WTC11 (cell line): Measurements from ENCODE around the gene EFEMP2. TPM values are rescaled to one million over a fixed set of nuclear protein-coding genes. Genes with fewer than 3 reads are reported as not detected.

ENCODE experiments used
- ATAC-seq: fragments of 200-7000 bp; cut with Tn5 transposase; 2 replicates; pipeline ENCODE4 v1.10.0; 2021; ENCODE audit warnings: mild to moderate bottlenecking, moderate library complexity
- CTCF ChIA-PET: fragments of 300-600 bp; sonication (Branson Sonifier 250); formaldehyde crosslinking; loops from one replicate; lab custom pipeline; 2021; ENCODE audit warnings: antibody characterized with exemption; lab: Charles Lee
- POLR2A ChIA-PET: fragments of 350-600 bp; sonication (Branson Sonifier 250); formaldehyde crosslinking; loops from one replicate; lab custom pipeline; 2021; ENCODE audit warnings: antibody characterized with exemption; lab: Charles Lee
- DNase-seq: peaks from one replicate; pipeline ENCODE4 v3.0.0; 2021; ENCODE audit warnings: low spot score
- H3K27ac Mint-ChIP-seq: 2 replicates; pipeline ENCODE4 v1.8.0; 2021; ENCODE audit warnings: mixed read lengths
- H3K27me3 Mint-ChIP-seq: 2 replicates; pipeline ENCODE4 v1.8.0; 2021; ENCODE audit warnings: low read depth, mild to moderate bottlenecking, moderate library complexity, mixed read lengths
- H3K36me3 Mint-ChIP-seq: 2 replicates; pipeline ENCODE4 v1.8.0; 2021; ENCODE audit warnings: mixed read lengths
- H3K4me1 Mint-ChIP-seq: 2 replicates; pipeline ENCODE4 v1.8.0; 2022; ENCODE audit warnings: mixed read lengths
- H3K4me3 Mint-ChIP-seq: 2 replicates; pipeline ENCODE4 v1.8.0; 2021; ENCODE audit warnings: mild to moderate bottlenecking, moderate library complexity, mixed read lengths
- H3K9me3 Mint-ChIP-seq: 2 replicates; pipeline ENCODE4 v1.8.0; 2021; ENCODE audit warnings: mixed read lengths
- CBFB ChIP-seq: sonication (generic); formaldehyde crosslinking; IDR thresholded peaks from 2 replicates; pipeline ENCODE4 v1.8.1; 2022; ENCODE audit warnings: mild to moderate bottlenecking, low read depth, missing genetic modification reagents
- CREM ChIP-seq: sonication (generic); formaldehyde crosslinking; IDR thresholded peaks from 2 replicates; pipeline ENCODE4 v1.8.1; 2022; ENCODE audit warnings: mild to moderate bottlenecking, missing genetic modification reagents, moderate library complexity
- ERG ChIP-seq: fragments of 250-450 bp; sonication (Bioruptor Pico); IDR thresholded peaks from 2 replicates; pipeline ENCODE4 v1.8.0; 2021; ENCODE audit warnings: mild to moderate bottlenecking
- ETV6 ChIP-seq: sonication (generic); formaldehyde crosslinking; IDR thresholded peaks from 2 replicates; pipeline ENCODE4 v1.8.1; 2022; ENCODE audit warnings: mild to moderate bottlenecking, missing genetic modification reagents
- GRHL2 ChIP-seq: fragments of 250-450 bp; sonication (Bioruptor Pico); IDR thresholded peaks from 2 replicates; pipeline ENCODE4 v1.8.0; 2022; ENCODE audit warnings: mild to moderate bottlenecking, moderate library complexity; ENCODE audit not compliant: insufficient replicate concordance, severe bottlenecking
- JUN ChIP-seq: sonication (generic); formaldehyde crosslinking; IDR thresholded peaks from 2 replicates; pipeline ENCODE4 v1.8.0; 2023; ENCODE audit warnings: mild to moderate bottlenecking, missing genetic modification reagents
- MYBL2 ChIP-seq: sonication (generic); formaldehyde crosslinking; IDR thresholded peaks from 2 replicates; pipeline ENCODE4 v1.8.1; 2023; ENCODE audit warnings: mild to moderate bottlenecking, moderate library complexity, missing genetic modification reagents
- NFATC4 ChIP-seq: fragments of 250-450 bp; sonication (Bioruptor Pico); IDR thresholded peaks from 2 replicates; pipeline ENCODE4 v1.9.0; 2021; ENCODE audit warnings: mild to moderate bottlenecking
- NFE2L1 ChIP-seq: sonication (generic); formaldehyde crosslinking; IDR thresholded peaks from 2 replicates; pipeline ENCODE4 v1.8.1; 2023; ENCODE audit warnings: missing genetic modification reagents
- NR1H2 ChIP-seq: sonication (generic); formaldehyde crosslinking; IDR thresholded peaks from 2 replicates; pipeline ENCODE4 v1.9.0; 2021; ENCODE audit warnings: mild to moderate bottlenecking, moderate library complexity, missing genetic modification reagents
- NR3C1 ChIP-seq: sonication (generic); formaldehyde crosslinking; conservative IDR thresholded peaks from 2 replicates; pipeline ENCODE4 v1.8.1; 2023; ENCODE audit warnings: low read depth, mild to moderate bottlenecking, missing genetic modification reagents
- PREB ChIP-seq: sonication (generic); formaldehyde crosslinking; IDR thresholded peaks from 2 replicates; pipeline ENCODE4 v1.8.1; 2022; ENCODE audit warnings: mild to moderate bottlenecking, missing genetic modification reagents, moderate library complexity, borderline replicate concordance
- RELA ChIP-seq: sonication (generic); formaldehyde crosslinking; IDR thresholded peaks from 2 replicates; pipeline ENCODE4 v1.8.1; 2022; ENCODE audit warnings: missing genetic modification reagents, mild to moderate bottlenecking, borderline replicate concordance
- TEAD1 ChIP-seq: sonication (generic); formaldehyde crosslinking; IDR thresholded peaks from 2 replicates; pipeline ENCODE4 v1.8.0; 2022; ENCODE audit warnings: mild to moderate bottlenecking, missing genetic modification reagents
- ZMAT4 ChIP-seq: fragments of 250-450 bp; sonication (Bioruptor Pico); IDR thresholded peaks from 2 replicates; pipeline ENCODE4 v1.9.0; 2021; ENCODE audit warnings: mild to moderate bottlenecking
- ZNF423 ChIP-seq: fragments of 250-450 bp; sonication (Bioruptor Pico); IDR thresholded peaks from 2 replicates; pipeline ENCODE4 v2.1.2; 2022; ENCODE audit warnings: mild to moderate bottlenecking, moderate library complexity
- ZSCAN18 ChIP-seq: fragments of 250-450 bp; sonication (Bioruptor Pico); IDR thresholded peaks from 2 replicates; pipeline ENCODE4 v2.1.2; 2022; ENCODE audit warnings: mild to moderate bottlenecking, moderate library complexity
- total RNA-seq: library from RNA; stranded (reverse); gene quantifications from 3 replicates; pipeline ENCODE4 v1.2.3, GENCODE V29; 2021
- TF ChIP-seq, protein P1 (sequence below): sonication (generic); formaldehyde crosslinking; IDR thresholded peaks from 2 replicates; pipeline ENCODE4 v1.8.1; 2023; ENCODE audit warnings: mild to moderate bottlenecking, missing genetic modification reagents
- TF ChIP-seq, protein P2 (sequence below): fragments of 250-450 bp; sonication (Bioruptor Pico); IDR thresholded peaks from 2 replicates; pipeline ENCODE4 v1.9.0; 2021; ENCODE audit warnings: mild to moderate bottlenecking, borderline replicate concordance
- TF ChIP-seq, protein P3 (sequence below): sonication (generic); formaldehyde crosslinking; IDR thresholded peaks from 2 replicates; pipeline ENCODE4 v1.8.0; 2023; ENCODE audit warnings: mild to moderate bottlenecking, missing genetic modification reagents

The EFEMP2 gene
- total RNA-seq, 1 experiment from 2014 or later, result 14.2 TPM

- TF ChIP-seq, protein P1, sequence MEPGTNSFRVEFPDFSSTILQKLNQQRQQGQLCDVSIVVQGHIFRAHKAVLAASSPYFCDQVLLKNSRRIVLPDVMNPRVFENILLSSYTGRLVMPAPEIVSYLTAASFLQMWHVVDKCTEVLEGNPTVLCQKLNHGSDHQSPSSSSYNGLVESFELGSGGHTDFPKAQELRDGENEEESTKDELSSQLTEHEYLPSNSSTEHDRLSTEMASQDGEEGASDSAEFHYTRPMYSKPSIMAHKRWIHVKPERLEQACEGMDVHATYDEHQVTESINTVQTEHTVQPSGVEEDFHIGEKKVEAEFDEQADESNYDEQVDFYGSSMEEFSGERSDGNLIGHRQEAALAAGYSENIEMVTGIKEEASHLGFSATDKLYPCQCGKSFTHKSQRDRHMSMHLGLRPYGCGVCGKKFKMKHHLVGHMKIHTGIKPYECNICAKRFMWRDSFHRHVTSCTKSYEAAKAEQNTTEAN (CRISPR knock-in tag), result no peak
- TF ChIP-seq NR1H2 (CRISPR knock-in tag) (no peak), NFATC4 (CRISPR knock-in tag) (no peak), ERG (no peak), TEAD1 (CRISPR knock-in tag) (no peak)
These were observed 10.3 kb downstream of the EFEMP2 start (continued) for GRCh38 chr11:65862191-65862735.

DNA sequence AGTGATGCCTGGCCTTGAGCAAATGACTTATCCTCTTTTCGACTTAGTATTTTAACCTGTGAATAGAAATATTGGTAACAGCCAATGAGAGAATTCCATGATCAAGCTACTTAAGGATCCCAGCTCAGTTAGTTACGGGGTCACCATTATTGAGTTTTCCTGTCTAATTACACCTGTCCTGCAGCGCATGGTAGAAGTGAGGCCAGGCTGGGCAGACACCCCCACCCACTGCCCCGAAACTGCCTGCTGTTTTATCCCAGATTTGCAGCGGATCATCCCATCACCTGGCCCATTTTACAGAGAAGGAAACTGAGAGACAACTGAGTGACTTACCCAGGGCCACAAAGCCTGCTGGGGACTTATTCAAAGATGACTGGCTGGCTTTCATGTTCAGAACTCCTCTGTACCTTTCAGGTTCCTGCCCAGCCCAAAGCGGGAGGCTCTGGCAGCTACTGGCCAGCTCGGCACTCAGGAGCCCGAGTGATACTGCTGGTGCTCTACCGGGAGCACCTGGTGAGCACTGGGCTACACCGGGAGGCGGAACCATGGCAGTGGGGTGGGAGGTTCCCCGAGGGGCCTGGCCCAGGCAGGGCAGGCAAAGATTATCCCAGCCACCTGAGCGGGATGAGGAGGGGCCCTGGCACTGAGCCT is 10.9 kb downstream of the EFEMP2 start:
- DNase-seq (no peak), ATAC-seq (no peak)
- Mint-ChIP-seq H3K36me3 (peaks cover 23% of the 10 kb centered on the region), H3K4me3 (peak overlapping the region; percentile 90), H3K9me3 (no peaks in the 10 kb centered on the region), H3K4me1 (peaks cover 13% of the 10 kb centered on the region), H3K27me3 (no peaks in the 10 kb centered on the region), H3K27ac (no peak overlapping the region)
- CTCF ChIA-PET, result interaction anchor here (0.8 to 16.6 kb wide), 7 partner anchors 9 to 184 kb away, joined by 3 to 539 read pairs (median 14); partner anchors contain the start of genes CCDC85B, EFEMP2 and FIBP
- POLR2A ChIA-PET, result interaction anchor here (1.1 to 4.2 kb wide), 4 partner anchors 10 to 54 kb away, joined by 3 to 90 read pairs (median 20); partner anchors contain the start of genes CCDC85B and FIBP
- TF ChIP-seq ZSCAN18 (CRISPR knock-in tag) (no peak), TEAD1 (CRISPR knock-in tag) (no peak), RELA (CRISPR knock-in tag) (no peak), CREM (CRISPR knock-in tag) (no peak), PREB (CRISPR knock-in tag) (no peak), JUN (CRISPR knock-in tag) (no peak), NR3C1 (CRISPR knock-in tag) (no peak), NFE2L1 (CRISPR knock-in tag) (no peak), ETV6 (no peak), CBFB (no peak), NR1H2 (CRISPR knock-in tag) (no peak), ZNF423 (CRISPR knock-in tag) (no peak), GRHL2 (CRISPR knock-in tag) (no peak), ZMAT4 (no peak), MYBL2 (CRISPR knock-in tag) (no peak)
- TF ChIP-seq, protein P2, sequence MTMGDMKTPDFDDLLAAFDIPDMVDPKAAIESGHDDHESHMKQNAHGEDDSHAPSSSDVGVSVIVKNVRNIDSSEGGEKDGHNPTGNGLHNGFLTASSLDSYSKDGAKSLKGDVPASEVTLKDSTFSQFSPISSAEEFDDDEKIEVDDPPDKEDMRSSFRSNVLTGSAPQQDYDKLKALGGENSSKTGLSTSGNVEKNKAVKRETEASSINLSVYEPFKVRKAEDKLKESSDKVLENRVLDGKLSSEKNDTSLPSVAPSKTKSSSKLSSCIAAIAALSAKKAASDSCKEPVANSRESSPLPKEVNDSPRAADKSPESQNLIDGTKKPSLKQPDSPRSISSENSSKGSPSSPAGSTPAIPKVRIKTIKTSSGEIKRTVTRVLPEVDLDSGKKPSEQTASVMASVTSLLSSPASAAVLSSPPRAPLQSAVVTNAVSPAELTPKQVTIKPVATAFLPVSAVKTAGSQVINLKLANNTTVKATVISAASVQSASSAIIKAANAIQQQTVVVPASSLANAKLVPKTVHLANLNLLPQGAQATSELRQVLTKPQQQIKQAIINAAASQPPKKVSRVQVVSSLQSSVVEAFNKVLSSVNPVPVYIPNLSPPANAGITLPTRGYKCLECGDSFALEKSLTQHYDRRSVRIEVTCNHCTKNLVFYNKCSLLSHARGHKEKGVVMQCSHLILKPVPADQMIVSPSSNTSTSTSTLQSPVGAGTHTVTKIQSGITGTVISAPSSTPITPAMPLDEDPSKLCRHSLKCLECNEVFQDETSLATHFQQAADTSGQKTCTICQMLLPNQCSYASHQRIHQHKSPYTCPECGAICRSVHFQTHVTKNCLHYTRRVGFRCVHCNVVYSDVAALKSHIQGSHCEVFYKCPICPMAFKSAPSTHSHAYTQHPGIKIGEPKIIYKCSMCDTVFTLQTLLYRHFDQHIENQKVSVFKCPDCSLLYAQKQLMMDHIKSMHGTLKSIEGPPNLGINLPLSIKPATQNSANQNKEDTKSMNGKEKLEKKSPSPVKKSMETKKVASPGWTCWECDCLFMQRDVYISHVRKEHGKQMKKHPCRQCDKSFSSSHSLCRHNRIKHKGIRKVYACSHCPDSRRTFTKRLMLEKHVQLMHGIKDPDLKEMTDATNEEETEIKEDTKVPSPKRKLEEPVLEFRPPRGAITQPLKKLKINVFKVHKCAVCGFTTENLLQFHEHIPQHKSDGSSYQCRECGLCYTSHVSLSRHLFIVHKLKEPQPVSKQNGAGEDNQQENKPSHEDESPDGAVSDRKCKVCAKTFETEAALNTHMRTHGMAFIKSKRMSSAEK, result no peak
- TF ChIP-seq, protein P1 (CRISPR knock-in tag), result no peak
- TF ChIP-seq, protein P3, sequence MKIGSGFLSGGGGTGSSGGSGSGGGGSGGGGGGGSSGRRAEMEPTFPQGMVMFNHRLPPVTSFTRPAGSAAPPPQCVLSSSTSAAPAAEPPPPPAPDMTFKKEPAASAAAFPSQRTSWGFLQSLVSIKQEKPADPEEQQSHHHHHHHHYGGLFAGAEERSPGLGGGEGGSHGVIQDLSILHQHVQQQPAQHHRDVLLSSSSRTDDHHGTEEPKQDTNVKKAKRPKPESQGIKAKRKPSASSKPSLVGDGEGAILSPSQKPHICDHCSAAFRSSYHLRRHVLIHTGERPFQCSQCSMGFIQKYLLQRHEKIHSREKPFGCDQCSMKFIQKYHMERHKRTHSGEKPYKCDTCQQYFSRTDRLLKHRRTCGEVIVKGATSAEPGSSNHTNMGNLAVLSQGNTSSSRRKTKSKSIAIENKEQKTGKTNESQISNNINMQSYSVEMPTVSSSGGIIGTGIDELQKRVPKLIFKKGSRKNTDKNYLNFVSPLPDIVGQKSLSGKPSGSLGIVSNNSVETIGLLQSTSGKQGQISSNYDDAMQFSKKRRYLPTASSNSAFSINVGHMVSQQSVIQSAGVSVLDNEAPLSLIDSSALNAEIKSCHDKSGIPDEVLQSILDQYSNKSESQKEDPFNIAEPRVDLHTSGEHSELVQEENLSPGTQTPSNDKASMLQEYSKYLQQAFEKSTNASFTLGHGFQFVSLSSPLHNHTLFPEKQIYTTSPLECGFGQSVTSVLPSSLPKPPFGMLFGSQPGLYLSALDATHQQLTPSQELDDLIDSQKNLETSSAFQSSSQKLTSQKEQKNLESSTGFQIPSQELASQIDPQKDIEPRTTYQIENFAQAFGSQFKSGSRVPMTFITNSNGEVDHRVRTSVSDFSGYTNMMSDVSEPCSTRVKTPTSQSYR (CRISPR knock-in tag), result no peak
